ENCODE results near the gene PRMT3. TPM values are rescaled to one million over a fixed set of nuclear protein-coding genes. Genes with fewer than 3 reads are reported as not detected.
"Not testable (repeated sequence)": the region's sequence is repeated elsewhere in the genome, so short reads cannot be mapped to it uniquely, and the experiment has no call there.

The PRMT3 gene
- total and polyA plus RNA-seq, 12 donors, result 7.6 to 23.4 (median 15.0) TPM

- Histone ChIP-seq H3K4me1 (replicated peaks in 1 of 2) (no peaks in the 10 kb centered on the region), H3K27me3 (no peaks in the 10 kb centered on the region), H3K4me3 (no peak overlapping the region), H3K36me3 (replicated peaks in 1 of 2) (no peaks in the 10 kb centered on the region), H3K9me3 (replicated peaks in 1 of 3) (no peaks in the 10 kb centered on the region), H3K27ac (no peak overlapping the region)
- no peak for DNase-seq
- WGBS, 4 donors, result 98 to 100% (median 99%) methylated on average over 1 of the region's 1 CpG
- intact Hi-C loops (cut with DNase I), result no loop called here
- TF ChIP-seq CTCF (IDR thresholded peaks at IDR 0.05) (no peak), POLR2A (IDR thresholded peaks at IDR 0.05) (no peak)
Observed at GRCh38 chr11:20483931-20484330, 96.4 kb downstream of the PRMT3 start.

- DNase-seq; H3K27ac ChIP-seq; H3K9me3 ChIP-seq (replicated peaks in 1 of 3); intact Hi-C loops (cut with DNase I); H3K27me3 ChIP-seq; H3K4me3 ChIP-seq; H3K4me1 ChIP-seq (replicated peaks in 1 of 2); H3K36me3 ChIP-seq (replicated peaks in 1 of 2): not testable (repeated sequence)
- WGBS, 4 donors, result 93 to 100% (median 100%) methylated on average over 1 of the region's 1 CpG
Observed at GRCh38 chr11:20484416-20484815, 96.9 kb downstream of the PRMT3 start.

DNA sequence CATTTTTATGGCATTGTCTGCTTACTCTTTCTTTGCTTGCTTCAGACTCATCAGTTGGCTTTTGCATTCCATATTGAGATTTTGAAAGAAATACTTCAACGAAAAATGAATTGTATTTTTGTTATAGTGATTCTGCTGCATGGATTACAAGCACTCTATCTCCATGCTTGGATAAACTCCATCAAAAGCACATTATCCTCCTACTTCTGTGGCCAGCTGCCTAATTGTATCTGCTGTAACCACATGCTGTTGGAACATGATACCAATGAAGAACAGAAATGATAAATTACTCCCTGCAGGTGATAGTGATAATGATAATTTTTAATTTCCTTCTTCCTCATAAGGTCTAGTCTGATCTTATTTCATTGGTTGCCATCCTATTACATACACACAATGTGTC, 100.8 kb downstream of the PRMT3 start:
- WGBS, 4 donors, result 48 to 71% (median 70%) methylated on average over 1 of the region's 1 CpG
- TF ChIP-seq CTCF (IDR thresholded peaks at IDR 0.05) (no peak), POLR2A (IDR thresholded peaks at IDR 0.05) (no peak)
- H3K4me1 ChIP-seq (replicated peaks in 1 of 2), result no peaks in the 10 kb centered on the region
- H3K9me3 ChIP-seq (replicated peaks in 1 of 3), result no peaks in the 10 kb centered on the region
- intact Hi-C loops (cut with DNase I), result no loop called here
- no peak for DNase-seq
- no peaks in the 10 kb centered on the region for H3K27me3 ChIP-seq
- no peaks in the 10 kb centered on the region for H3K36me3 ChIP-seq (replicated peaks in 1 of 2)
- no peak overlapping the region for H3K27ac ChIP-seq
- H3K4me3 ChIP-seq, result no peak overlapping the region

GRCh38 chr11:20489948-20490347, 102.4 kb downstream of the PRMT3 start:
- intact Hi-C loops (cut with DNase I), result no loop called here
- H3K36me3 ChIP-seq (replicated peaks in 1 of 2), result no peaks in the 10 kb centered on the region
- WGBS, 4 donors, result 90 to 97% (median 90%) methylated on average over 1 of the region's 1 CpG
- no peak for DNase-seq
- H3K27me3 ChIP-seq, result no peaks in the 10 kb centered on the region
- H3K4me1 ChIP-seq (replicated peaks in 1 of 2), result no peaks in the 10 kb centered on the region
- H3K4me3 ChIP-seq, result no peak overlapping the region
- no peaks in the 10 kb centered on the region for H3K9me3 ChIP-seq (replicated peaks in 1 of 3)
- TF ChIP-seq CTCF (IDR thresholded peaks at IDR 0.05), result no peak
- no peak for TF ChIP-seq POLR2A (IDR thresholded peaks at IDR 0.05)
- no peak overlapping the region for H3K27ac ChIP-seq

DNA sequence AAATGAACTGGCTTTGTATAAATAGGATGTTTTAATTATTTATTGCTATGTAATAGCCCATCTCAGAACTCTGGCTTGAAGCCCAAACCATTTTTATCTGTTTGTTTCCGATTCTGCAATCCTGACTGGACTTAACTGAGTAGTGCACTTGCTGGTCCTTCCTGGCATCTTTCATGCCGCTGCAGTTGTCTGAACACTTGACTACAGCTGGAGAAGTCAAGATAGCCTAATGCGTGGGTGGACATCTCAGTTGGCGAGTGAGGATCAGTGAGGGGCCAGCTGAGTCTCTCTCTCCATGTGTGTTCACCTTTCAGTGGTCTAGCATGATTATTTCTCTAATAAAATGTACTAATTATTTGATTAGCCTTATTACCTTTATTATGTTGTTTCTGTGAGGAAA, 105.8 kb downstream of the PRMT3 start:
- no peaks in the 10 kb centered on the region for H3K9me3 ChIP-seq (replicated peaks in 1 of 3)
- H3K4me3 ChIP-seq, result no peak overlapping the region
- TF ChIP-seq POLR2A (IDR thresholded peaks at IDR 0.05) (no peak), CTCF (IDR thresholded peaks at IDR 0.05) (no peak)
- no peak for DNase-seq
- WGBS, 4 donors, result 74 to 87% (median 85%) methylated on average over 4 of the region's 4 CpGs
- no peaks in the 10 kb centered on the region for H3K4me1 ChIP-seq (replicated peaks in 1 of 2)
- H3K27ac ChIP-seq, result no peak overlapping the region
- no peaks in the 10 kb centered on the region for H3K36me3 ChIP-seq (replicated peaks in 1 of 2)
- intact Hi-C loops (cut with DNase I), result no loop called here
- no peaks in the 10 kb centered on the region for H3K27me3 ChIP-seq

Data from adrenal gland (tissue), 12 donors.